ENCODE data around the gene PHF13.

DNA sequence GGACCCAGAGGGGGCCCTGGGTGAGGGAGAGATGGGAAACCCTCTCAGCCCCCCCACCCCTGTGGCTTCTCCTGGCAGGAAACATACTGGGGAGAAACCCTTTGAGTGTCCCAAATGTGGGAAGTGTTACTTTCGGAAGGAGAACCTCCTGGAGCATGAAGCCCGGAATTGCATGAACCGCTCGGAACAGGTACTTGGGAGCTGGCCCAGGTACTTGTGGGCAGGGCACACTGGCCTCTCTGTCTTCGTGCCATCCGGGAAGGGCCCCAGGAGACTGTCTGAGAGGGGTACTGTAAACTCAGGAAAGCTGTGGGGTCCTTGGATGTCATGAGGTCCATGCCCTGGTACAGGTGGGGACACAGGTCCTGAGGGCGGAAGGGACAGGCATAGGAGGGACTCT lies 27.7 kb upstream of the PHF13 start:
- TF ChIP-seq, protein P1, sequence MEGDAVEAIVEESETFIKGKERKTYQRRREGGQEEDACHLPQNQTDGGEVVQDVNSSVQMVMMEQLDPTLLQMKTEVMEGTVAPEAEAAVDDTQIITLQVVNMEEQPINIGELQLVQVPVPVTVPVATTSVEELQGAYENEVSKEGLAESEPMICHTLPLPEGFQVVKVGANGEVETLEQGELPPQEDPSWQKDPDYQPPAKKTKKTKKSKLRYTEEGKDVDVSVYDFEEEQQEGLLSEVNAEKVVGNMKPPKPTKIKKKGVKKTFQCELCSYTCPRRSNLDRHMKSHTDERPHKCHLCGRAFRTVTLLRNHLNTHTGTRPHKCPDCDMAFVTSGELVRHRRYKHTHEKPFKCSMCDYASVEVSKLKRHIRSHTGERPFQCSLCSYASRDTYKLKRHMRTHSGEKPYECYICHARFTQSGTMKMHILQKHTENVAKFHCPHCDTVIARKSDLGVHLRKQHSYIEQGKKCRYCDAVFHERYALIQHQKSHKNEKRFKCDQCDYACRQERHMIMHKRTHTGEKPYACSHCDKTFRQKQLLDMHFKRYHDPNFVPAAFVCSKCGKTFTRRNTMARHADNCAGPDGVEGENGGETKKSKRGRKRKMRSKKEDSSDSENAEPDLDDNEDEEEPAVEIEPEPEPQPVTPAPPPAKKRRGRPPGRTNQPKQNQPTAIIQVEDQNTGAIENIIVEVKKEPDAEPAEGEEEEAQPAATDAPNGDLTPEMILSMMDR (IDR thresholded peaks at IDR 0.05; ENCODE audit: low read length): no peak
- no peak for TF ChIP-seq EZH2phosphoT487 (IDR thresholded peaks at IDR 0.05; ENCODE audit: low read length)
